WI38 (cell line): ENCODE results near the gene RBM39.
"Not testable (repeated sequence)": the region's sequence is repeated elsewhere in the genome, so short reads cannot be mapped to it uniquely, and the experiment has no call there.

Experiments used
- H3K4me3 ChIP-seq: 2 replicates; pipeline ENCODE4 v1.5.1; 2011; ENCODE audit warnings: low read depth, mild to moderate bottlenecking, control low read depth, low read length
- TF ChIP-seq, protein P1 (sequence below): IDR thresholded peaks from 2 replicates; pipeline ENCODE4 v1.5.1; 2012; ENCODE audit warnings: low read depth, mild to moderate bottlenecking, control low read depth, low read length

The RBM39 gene

DNA sequence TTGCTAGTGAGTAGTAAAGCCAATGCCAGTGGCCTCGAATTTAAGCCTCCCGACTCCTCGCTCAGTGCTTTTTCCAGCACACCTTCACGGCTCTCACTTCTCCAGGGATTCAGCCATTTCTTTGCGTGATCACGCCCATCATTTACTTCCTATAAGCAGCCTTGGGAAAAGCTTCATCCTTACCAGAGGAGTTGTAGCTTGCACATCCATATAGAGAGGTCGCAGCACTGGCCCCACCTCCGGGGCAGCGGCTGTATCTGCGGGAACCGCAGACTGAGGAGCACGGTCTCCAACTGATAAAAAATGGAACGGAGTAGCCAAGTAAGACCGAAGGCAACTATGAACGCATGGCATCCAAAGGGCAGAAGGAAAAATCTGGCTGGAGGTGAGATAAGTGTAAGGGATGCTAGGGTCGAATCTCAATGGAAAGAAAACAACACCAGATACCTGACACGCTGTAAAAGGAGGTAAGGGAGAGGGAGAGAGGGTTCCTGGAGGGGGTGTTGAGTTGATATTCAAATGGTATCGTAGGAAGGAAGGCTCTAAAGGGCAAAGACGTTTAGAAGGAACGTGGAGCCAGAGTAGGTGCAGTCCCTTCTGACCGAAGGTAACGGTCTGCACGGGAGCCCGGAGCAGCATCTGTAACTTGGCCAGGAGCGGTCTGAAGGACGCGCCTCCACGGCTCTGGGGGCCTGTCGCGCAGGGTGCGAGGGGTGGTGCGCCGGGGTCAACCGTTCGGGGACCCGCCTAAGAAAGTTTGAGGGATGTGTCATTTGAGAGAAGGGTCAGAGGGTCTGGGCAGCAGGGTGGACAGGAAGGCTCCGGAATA, 43.5 kb downstream of the RBM39 start:
- TF ChIP-seq, protein P1, sequence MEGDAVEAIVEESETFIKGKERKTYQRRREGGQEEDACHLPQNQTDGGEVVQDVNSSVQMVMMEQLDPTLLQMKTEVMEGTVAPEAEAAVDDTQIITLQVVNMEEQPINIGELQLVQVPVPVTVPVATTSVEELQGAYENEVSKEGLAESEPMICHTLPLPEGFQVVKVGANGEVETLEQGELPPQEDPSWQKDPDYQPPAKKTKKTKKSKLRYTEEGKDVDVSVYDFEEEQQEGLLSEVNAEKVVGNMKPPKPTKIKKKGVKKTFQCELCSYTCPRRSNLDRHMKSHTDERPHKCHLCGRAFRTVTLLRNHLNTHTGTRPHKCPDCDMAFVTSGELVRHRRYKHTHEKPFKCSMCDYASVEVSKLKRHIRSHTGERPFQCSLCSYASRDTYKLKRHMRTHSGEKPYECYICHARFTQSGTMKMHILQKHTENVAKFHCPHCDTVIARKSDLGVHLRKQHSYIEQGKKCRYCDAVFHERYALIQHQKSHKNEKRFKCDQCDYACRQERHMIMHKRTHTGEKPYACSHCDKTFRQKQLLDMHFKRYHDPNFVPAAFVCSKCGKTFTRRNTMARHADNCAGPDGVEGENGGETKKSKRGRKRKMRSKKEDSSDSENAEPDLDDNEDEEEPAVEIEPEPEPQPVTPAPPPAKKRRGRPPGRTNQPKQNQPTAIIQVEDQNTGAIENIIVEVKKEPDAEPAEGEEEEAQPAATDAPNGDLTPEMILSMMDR: no peak
- H3K4me3 ChIP-seq: peak overlapping the region; percentile 96

DNA sequence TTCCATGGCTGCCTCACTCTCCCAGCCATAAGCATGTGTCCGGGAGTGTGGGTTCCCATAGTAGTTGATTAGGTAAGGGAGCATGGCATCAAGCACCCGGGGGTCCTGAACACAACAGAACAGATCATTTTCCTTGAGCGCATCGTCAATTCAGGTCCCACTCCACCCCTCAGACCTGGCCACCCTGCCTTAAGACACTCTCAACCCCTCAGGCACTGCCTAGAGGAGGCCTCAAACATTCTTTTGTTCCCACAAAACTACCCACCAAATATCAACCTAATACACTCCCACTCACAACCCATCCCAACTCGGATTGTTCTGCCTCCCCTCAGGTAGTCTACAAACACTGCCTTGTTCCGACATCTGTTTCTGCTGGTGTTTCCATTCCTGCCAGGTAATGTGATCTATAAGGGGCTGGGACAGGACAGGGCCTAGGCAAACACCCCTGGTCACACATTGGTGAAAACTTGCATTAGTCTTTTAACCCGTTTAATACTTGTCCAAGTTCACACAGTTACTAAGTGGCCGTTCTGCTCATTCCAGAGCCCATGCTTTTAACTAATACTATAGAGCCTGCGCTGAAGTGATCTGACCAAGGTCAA, 44.3 kb downstream of the RBM39 start:
- peak overlapping the region; percentile 96 for H3K4me3 ChIP-seq
- TF ChIP-seq, protein P1: no peak

DNA sequence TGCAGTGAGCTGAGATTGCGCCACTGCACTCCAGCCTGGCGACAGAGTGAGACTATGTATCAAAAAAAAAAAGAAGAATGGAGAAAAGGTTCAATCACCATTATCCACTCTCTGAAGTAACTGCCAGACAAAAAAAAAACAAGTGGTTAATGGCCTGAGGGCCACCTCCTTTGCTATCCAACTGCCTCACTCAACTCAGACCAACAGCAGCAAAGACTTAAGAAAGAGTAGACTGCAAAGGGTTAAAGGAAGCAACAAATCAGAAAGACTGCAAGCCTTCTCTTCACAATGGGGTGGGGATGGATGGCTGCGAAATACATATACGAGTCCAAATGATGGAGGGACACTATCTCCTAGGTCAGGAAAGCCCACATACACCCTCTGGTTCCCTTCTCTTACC, 46.1 kb downstream of the RBM39 start:
- TF ChIP-seq, protein P1: no peak
- H3K4me3 ChIP-seq: no peak overlapping the region

DNA sequence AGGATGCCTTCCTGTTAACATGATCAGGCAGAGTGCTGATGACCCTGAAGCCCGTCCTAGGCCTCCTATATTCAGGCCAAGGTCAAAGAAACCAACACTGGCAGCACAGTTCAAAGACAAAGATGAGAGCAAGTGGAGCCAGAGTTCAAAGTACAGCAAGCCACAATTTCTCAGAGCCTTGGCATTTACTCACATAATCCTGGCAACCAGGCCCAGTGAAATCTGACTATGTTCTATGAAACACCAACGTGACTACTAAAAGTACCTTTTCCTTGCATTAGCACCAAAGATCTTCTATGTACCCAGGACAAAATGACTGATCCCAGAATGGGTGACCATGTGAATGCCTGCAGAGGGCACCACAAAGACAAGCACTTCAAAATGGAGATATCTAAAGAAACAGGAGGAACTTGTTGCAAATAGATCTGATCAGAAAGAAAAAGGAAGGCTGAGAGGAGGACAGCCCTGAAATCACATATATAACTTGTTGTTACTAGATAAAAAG, 46.8 kb downstream of the RBM39 start:
- TF ChIP-seq, protein P1: no peak
- no peak overlapping the region for H3K4me3 ChIP-seq

DNA sequence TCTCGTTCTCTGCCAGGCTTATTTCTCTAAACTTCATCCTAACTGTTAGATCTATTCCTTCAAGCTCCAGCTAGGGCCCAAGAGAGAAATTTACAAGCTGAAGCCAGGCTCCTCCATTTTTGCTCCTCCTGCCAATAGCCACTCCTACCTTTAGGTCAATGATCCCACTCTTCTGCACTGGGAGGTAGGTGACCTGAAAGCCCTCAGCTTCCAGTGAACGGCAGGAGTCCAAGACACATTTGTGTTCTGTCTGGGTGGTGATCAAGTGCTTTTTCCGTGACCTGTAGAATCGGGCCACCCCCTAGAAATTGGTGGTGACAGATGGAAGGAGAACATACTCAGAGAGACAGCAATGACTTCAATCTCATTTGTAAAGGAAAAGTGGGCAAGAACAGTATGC, 51.8 kb downstream of the RBM39 start:
- no peak overlapping the region for H3K4me3 ChIP-seq
- TF ChIP-seq, protein P1: no peak

DNA sequence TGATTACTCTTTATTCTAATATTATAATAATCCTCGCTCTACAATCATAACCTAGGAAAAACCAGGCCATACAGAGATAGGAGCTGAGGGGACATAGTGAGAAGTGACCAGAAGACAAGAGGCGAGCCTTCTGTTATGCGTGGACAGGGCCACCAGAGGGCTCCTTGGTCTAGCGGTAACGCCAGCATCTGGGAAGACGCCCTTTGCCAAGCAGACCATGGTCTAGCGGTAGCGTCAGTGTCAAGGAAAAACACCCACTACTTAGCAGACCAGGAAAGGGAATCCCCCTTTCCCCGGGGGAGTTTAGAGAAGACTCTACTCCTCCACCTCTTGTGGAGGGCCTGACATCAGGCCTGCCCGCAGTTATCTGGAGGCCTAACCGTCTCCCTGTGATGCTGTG, 55.2 kb downstream of the RBM39 start:
- TF ChIP-seq, protein P1: peak; percentile 16; the same call in 1 of the 2 replicates
- not testable (repeated sequence) for H3K4me3 ChIP-seq

DNA sequence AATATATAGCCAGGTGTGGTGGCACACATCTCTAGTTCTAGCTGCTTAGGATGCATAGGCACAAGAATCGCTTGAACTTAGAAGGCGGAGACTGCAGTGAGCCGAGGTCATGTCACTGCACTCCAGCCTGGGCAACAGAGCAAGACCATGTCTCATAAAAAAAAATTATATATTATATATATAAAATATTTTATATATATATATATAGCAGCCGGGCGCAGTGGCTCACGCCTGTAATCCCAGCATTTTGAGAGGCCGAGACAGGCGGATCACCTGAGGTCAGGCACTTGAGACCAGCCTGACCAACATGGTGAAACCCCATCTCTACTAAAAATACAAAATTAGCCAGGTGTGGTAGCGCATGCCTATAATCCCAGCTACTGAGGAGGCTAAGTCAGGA, 56.7 kb downstream of the RBM39 start:
- not testable (repeated sequence) for H3K4me3 ChIP-seq
